ENCODE measurements around the gene DDX11.
"Not testable (repeated sequence)": the region's sequence is repeated elsewhere in the genome, so short reads cannot be mapped to it uniquely, and the experiment has no call there.

DDX11 gene

GRCh38 chr12:31073527-31074332 is at the start of gene DDX11:
DDX11 (plus strand) TSS chr12:31073860; CDS start chr12:31078394, 4,534 bp downstream.
- DNase-seq (ENCODE audit: low read depth in 4 of 4, low spot score in 1 of 4), result peak; percentile 75 to 88 (median 86)

DNA sequence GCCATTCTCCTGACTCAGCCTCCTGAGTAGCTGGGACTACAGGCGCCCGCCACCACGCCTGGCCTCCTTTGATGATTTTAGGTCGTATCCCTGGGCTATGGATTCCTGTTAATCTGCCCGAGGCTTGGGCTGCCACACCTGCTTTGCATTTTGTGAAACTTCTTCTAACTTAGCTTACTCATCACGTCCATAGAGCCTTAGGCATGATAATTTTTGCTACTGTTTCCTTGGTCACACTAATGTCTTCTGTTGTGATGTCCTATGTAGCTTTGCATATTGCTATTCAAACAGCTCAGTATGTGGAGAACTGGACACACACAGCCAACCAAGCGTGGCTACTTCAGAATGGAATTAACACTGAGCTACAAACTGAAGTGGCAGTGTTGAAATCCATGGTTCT is 47.5 kb upstream of the DDX11 start:
- no peak for DNase-seq (ENCODE audit: low read depth in 4 of 4, low spot score in 1 of 4)

DNA sequence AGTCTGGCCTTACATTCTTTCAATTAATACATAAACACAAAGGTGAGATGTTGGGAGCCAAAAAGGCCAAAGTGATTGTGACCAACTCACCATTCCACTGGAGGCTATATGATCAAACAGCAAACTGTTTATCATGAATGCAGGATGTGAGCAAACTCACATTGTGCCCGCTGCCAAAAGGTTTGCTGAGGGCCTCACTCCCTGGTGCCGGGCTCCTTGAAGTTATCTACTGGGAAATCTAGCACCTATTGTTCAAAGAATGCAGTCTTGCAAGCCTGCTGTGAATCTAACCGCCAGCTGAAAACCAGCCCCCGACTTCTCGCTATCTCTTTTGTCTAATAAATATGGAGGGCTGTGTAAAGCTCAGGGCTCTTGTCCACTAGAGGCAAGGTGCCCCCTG is 46.7 kb upstream of the DDX11 start:
- DNase-seq (ENCODE audit: low read depth in 4 of 4, low spot score in 1 of 4), result not testable (repeated sequence)

- DNase-seq (ENCODE audit: low read depth in 4 of 4, low spot score in 1 of 4), result no peak
Measured at GRCh38 chr12:31029468-31029867, 44.2 kb upstream of the DDX11 start.

GRCh38 chr12:31029916-31030562 is 43.6 kb upstream of the DDX11 start:
- no peak for DNase-seq (ENCODE audit: low read depth in 4 of 4, low spot score in 1 of 4)

DNA sequence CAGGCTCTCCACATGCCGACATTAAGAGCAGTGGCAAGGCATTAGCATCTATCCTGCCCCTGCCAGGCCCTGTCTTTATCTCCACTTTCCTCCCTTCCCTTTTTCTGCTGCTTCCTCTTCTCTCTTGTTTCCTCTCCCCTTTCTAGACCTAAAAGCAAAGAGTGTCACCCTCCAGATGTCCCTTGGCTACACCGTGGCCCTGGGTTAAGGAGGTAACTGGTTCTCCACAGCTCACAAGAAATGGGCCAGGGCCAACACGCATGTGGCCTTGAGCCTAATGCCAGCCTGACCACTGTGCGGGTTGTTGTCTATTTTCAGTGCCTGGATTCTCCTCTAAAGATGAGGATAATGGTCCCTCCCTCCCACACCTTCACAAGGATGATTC is 41.7 kb upstream of the DDX11 start:
- no peak for DNase-seq (ENCODE audit: low read depth in 4 of 4, low spot score in 1 of 4)

GRCh38 chr12:31033146-31033545 is 40.5 kb upstream of the DDX11 start:
- DNase-seq (ENCODE audit: low read depth in 4 of 4, low spot score in 1 of 4), result no peak

DNA sequence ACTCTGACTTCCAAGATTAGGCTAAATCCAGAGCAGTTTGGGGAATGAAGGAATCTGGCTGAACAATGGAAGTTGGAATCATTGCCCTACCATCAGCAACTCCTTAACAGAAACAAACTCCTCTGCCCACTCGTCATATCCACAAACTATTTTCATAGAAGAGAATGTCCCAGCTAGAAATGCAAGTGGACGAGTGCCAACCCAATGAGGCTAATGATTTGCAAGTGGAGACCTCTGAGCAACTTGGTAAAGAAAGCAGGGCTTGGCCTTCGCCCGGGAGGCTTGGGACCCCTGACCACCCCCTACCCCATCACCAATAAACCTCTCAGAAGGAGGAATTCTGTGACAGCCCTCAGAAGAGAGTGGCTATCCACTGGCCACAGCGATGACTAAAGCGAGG is 40.0 kb upstream of the DDX11 start:
- DNase-seq (ENCODE audit: low read depth in 4 of 4, low spot score in 1 of 4), result no peak

- DNase-seq (ENCODE audit: low read depth in 4 of 4, low spot score in 1 of 4), result no peak
Measured at GRCh38 chr12:31034372-31034771, 39.3 kb upstream of the DDX11 start.

- DNase-seq (ENCODE audit: low read depth in 4 of 4, low spot score in 1 of 4), result no peak
Measured at GRCh38 chr12:31035226-31035625, 38.4 kb upstream of the DDX11 start.

- DNase-seq (ENCODE audit: low read depth in 4 of 4, low spot score in 1 of 4), result no peak
Measured at GRCh38 chr12:31035967-31036665, 37.5 kb upstream of the DDX11 start.

- no peak for DNase-seq (ENCODE audit: low read depth in 4 of 4, low spot score in 1 of 4)
Measured at GRCh38 chr12:31037028-31037427, 36.6 kb upstream of the DDX11 start.

- DNase-seq (ENCODE audit: low read depth in 4 of 4, low spot score in 1 of 4), result no peak
Measured at GRCh38 chr12:31037931-31038330, 35.7 kb upstream of the DDX11 start.

DNA sequence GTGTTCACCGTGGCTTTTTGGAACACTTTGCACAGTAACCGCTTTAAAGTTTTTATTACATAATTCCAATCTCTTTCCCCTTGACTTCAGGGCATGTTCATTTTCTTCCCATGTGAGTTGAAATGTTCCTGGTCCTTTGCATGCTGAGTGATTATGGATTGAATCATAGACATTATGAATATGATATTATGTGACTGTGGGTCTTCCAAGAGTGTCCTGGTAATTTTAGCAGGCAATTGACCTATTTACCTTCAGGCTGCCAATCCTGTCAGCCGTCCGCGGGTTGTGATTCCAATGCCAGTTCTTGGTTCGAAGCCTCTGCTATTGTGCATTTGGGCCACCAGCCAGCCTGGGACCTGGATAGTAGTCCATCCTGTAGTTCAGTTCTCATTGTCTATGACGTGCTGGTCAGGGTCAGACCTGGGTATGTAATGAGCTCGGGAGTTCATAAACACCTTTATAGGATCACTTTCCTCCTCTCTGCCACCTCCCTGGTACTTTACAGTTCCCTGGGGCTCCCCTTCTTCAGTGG is 32.6 kb upstream of the DDX11 start:
- no peak for DNase-seq (ENCODE audit: low read depth in 4 of 4, low spot score in 1 of 4)

- not testable (repeated sequence) for DNase-seq (ENCODE audit: low read depth in 4 of 4, low spot score in 1 of 4)
Measured at GRCh38 chr12:31050143-31050542, 23.5 kb upstream of the DDX11 start.

GRCh38 chr12:31050548-31050947 is 23.1 kb upstream of the DDX11 start:
- not testable (repeated sequence) for DNase-seq (ENCODE audit: low read depth in 4 of 4, low spot score in 1 of 4)

DNA sequence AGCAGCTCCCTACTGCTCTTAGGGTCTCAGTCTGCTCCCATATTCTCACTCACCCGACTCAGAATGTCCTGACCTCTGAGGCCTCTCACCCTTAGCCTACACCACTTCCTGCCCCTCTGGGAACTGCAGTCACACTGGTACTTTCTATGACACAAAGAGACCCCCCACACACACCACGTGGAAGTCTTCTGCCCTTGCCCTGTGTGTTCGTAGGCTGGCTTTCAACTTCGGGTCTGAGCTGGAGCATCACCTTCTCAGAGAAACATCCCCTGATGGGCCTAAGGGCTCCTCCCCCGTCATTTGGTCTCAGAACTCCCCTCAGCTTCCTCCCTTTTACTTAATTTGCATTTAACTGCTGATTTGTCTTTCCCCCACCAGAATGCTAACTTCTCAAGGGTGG is 22.0 kb upstream of the DDX11 start:
- not testable (repeated sequence) for DNase-seq (ENCODE audit: low read depth in 4 of 4, low spot score in 1 of 4)

DNA sequence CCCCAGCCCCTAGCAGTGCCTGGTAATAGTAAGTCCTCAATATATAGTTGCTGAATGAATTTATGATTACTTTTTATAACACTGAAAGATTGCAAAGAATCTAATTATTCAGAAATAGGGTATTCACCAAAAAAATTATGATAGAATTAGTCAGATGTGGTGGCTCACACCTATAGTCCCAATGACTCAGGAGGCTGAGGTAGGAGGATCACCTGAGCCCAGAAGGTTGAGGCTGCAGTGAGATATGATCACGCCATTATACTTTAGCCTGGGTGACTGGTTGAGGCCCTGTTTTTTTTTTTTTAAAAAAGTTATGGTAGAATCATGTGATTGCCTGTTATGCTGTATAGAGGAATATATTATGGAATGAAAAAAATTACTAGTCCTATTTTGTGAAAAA is 21.5 kb upstream of the DDX11 start:
- not testable (repeated sequence) for DNase-seq (ENCODE audit: low read depth in 4 of 4, low spot score in 1 of 4)

DNA sequence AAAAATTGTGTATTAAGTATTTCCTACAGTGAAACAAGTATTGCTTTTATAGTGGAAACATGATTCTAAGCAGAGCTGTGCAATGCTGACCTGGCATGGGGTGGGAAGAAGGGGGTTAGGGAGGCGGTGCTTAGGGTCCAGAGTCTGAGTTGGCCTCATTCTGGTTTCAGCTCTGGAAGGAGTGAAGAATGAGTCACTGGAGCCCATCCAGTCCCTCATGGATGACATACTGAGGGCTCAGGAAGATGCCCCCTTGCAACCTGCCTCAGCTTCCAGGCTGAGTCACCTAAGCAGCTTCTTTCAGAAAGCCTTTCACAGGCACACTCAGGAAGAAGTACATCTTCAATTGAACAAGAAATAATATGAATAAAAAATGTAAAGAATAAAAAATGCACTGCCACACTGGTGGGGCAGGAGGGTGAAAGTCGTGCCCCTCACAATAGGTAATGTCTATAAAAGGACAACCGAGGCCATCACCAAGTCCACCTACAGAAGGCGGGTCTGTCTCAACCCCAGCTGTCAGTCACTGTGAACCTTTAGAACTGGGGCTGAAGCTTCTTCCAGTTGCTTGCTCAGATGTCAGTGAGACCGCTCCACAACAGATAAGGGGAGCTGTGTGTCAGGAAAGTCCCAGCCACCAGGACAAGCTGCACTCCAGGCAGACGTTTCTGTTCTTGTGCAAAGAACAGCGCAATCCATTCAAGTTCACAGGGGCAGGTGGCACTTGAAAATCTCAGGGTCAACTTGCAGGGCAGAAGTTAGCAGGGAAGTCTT is 20.8 kb upstream of the DDX11 start:
- not testable (repeated sequence) for DNase-seq (ENCODE audit: low read depth in 4 of 4, low spot score in 1 of 4)

- not testable (repeated sequence) for DNase-seq (ENCODE audit: low read depth in 4 of 4, low spot score in 1 of 4)
Measured at GRCh38 chr12:31053944-31054343, 19.7 kb upstream of the DDX11 start.

GRCh38 chr12:31057671-31058070 is 16.0 kb upstream of the DDX11 start:
- no peak for DNase-seq (ENCODE audit: low read depth in 4 of 4, low spot score in 1 of 4)

Measured in stimulated activated CD4-positive, alpha-beta T cell treated with anti-CD3 and anti-CD28 coated beads, Interleukin-1b, Interleukin-23, amount 100 ng/mL, for 24 hours (primary cell).